Dedifferentiated amniotic fluid mesenchymal stem cell (primary cell): ENCODE results near the gene ACSL4.
"Not testable (repeated sequence)": the region's sequence is repeated elsewhere in the genome, so short reads cannot be mapped to it uniquely, and the experiment has no call there.

Experiments
- DNase-seq: peaks from one replicate; pipeline ENCODE4 v3.0.0-alpha.2; 2016; ENCODE audit errors: extremely low spot score

Gene ACSL4

DNA sequence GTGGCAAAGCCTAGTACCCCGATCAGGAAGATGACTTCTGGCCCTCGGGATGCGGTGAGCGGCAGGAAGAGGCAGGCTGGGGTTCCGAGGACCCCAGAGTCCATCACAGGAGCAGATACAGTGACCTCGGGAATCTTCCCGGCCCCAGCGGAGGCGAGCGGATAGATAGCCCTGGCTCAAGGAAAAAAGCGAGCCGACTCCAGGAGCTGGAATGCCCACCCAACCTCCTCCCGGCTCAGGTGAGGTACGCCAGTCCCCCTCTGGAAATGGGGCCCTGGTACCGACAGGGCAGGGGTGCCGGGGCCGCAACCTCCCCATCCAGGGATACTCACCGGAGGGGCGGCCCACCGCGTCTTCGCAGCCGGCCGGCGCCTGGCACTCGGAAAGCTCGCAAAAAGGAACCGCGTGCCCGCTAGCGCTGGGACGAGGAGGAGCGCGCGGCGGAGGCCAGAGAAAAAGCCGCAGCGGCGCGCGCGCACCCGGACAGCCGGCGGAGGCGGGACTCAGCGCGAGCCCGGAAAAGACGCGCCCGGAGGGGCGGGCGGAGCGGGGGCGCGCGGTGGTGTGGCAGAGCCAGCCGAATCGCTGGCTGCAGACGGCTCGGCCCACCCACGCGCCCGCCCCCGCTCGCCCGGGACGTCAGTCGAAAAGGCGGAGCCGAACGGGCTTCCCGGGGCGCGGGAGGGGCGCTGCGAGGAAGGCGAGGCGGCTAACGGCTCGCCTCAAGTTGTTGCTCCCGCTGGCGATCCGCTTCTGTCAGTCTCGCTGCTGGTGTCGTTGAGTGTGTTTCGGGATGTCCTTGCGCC, at the start of gene ACSL4:
ACSL4 (minus strand) TSS at position 451 of the 806 bp plus-strand sequence. CDS start 49,894 bp downstream, outside the sequence.
- peak; percentile 56 for DNase-seq

DNA sequence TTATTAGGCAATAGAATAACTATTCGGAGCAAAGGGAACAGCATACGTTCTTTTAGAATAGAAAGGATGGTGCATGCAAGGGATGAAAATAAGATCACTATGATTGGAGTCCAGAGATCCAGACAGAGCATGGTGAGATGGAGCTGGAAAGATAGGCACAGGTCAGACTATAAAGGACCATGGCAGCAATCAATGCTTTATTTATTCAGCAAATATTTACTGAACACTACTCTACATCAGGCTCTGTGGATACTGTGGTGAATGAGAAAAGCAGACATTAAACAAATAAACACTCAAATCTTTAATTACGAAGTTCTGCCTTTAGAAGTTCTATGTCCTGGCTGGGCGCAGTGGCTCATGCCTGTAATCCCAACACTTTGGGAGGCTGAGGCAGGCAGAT, 44.7 kb upstream of the ACSL4 start:
- DNase-seq: no peak

DNA sequence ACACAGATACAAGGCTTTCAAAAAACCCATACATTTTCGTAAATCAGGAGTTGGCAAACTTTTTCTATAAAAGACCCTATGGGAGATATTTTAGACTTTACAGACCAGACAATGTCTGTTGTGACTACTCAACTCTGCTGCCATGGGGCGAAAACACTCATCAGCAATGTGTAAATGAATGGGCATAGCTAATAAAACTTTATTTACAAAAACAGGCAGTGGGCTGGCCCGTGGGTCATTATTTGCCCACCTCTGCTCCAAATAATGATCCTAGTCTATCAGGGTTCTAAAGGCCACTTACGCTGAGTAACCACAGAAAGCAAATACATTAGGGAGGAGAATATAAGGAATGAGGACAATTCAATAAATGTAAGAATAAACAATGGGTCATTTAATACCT, 43.9 kb upstream of the ACSL4 start:
- DNase-seq: no peak

DNA sequence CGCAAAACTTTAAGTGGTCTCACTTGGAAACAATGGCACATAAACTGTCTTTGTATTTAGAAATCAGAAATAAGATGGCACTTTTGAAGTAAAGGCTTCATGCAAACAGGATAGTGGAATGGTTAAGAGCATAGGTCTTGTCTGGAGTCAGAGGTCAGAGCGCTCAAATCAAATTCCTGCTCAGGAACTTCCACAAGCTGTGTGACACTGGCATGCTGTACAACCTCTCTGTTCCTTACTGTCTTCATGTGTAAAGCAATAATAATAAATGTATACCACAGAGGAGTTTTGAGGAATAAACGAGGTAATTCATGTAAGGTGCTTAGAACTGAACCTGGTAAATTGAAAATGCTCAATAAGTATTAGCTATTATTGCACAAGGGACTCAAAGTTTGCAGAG, 43.4 kb upstream of the ACSL4 start:
- no peak for DNase-seq

DNA sequence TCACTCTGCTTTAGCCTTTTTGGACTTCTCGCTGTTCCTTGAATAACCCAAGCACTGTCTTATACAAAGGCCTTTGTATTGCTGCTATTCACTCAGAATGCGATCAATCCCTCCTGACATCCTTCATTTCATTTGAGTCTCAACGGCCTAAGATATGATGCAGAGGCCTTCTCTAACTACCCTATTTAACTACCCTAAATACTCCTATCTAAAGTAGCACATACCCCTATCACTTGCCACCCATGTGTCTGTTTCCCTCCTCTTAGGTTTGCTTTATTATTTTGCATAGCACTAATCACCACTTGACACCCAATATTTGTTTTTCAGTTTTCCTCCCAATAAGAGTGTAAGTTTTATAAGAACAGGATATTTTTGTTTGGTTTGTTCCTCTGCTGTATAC, 42.3 kb upstream of the ACSL4 start:
- DNase-seq: no peak

DNA sequence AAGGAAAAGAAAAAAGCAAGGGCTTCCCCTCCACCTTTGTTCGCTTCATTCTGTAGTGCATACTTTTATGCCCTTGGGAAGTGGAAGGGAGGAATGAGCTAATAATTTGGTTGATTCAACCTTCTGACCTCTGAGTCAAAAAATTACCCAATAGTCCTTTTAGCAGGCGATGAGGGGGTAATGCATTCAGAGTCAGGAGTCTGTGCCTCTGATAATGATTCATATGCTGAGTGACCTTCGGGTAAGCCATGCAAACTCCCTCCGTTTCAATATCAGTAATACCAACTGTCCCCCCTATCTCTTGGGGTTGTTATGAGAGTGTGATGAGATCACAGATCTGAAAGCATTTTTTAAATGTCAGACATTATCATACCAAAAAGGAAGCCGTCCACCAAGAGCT, 41.6 kb upstream of the ACSL4 start:
- DNase-seq: no peak

DNA sequence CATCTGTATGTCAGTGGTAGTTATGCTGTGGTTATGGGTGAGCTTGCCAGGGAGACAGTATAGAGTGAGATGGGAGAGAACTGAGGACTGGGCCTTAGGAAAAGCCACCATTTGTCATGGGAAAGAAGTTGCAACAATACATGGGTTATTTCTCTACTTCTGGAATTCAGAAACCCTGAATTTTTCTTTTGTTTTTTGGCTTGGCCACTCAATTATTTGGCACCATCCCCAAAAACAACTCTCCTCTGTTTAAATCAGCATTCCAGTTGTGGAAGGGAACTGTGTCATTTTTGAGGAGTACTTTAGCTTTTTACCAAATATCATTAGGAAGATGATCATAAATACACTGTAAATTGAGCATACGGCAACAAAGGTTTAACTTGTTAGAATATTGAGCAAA, 41.1 kb upstream of the ACSL4 start:
- DNase-seq: no peak

DNA sequence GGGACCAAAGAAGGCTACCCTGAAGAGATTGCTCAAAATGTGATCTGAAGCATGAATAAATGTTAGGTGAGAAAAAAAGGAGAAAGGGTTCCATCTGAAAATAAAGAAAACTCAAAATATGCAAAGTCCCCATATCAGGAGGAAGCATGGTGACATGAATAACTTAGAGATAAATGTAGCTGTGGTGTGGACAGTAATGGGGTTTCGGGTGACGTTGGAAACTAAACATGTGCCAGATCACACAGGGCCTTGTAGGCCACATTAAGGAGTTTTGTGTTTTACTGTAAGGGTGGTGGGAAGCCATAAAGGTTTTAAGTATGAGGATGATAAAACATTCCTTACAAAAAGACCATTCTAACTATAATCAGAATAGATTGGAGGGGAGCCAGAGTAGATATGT, 40.3 kb upstream of the ACSL4 start:
- no peak for DNase-seq

DNA sequence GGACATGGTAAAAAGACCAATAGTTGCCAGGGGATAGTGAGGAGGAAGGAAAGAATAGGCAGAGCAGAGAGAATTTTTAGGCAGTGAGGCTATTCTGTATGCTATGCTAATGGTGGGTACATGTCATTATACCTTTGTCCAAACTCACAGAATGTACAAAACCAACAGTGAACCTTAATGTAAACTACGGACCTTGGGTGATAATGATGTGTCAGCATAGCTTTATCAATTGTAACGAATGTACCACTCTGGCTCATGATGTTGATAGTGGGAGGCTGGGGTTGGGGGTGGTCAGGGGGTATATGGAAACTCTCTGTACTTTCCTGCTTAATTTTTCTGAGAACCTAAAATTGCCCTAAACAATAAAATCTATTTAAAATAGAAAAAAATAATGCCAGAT, 37.7 kb upstream of the ACSL4 start:
- DNase-seq: no peak

DNA sequence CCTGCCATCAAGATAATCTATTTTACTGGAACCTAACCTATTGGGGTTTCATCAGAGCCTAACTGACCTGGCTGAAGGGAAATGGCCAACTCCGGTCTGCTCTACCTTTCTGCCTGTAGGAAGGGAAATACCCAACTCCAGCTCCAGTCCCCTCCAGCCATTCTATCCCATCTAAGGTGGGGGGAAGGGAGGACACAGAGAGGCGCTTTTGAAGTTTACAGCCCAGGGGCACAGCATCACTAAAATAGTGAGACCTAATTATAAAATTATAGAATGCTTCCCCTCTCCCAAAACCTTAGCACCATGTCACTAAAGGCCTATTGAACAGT, 27.8 kb upstream of the ACSL4 start:
- DNase-seq: no peak

DNA sequence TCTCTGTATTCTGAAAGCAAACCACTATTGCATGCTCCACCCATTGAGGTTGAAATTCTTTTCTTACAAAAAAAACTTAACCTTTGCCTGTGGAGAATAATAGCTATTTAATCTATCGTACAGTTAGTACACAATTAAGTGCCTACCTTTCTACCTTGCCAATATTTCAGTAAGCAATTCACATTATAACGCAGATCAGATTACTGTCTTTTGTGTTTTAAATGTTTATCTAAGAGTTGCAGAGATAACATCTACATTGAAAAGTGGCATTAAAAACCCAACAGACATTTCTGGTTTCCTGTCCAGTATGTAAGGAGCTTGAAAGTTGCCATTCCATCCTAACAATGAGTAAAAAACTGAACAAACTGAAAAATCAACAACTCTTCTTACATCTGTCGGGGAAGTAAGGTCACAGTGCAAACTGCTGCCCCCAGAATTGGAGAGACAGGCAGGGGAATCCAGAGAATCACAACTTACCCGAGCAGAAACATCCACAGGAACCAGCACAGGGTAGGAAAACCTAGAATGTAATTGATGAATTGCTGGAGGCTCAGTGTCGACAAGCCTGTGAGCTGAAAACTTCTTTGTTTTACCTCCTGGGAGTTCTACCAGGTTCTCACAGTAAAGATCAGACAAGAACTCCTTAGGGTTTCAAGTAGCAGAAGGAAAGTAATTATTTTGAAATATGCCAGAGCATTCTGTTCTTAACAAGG, 27.3 kb upstream of the ACSL4 start:
- DNase-seq: no peak

DNA sequence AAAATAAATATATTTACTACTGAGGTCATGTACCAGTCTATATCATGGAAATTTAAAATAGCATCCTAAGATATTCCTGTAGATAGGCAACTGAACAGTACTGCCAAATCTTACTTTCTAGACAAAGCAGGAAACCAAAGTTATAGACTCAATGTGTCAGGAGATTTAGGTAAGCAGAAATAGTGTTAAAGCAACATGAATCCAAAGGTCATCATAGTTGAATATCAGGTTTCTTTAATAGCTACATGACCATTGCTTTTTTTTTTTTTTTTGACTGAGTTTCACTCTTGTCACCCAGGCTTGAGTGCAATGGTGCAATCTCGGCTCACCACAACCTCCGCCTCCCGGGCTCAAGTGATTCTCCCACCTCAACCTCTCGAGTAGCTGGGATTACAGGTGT, 20.2 kb upstream of the ACSL4 start:
- DNase-seq: no peak

DNA sequence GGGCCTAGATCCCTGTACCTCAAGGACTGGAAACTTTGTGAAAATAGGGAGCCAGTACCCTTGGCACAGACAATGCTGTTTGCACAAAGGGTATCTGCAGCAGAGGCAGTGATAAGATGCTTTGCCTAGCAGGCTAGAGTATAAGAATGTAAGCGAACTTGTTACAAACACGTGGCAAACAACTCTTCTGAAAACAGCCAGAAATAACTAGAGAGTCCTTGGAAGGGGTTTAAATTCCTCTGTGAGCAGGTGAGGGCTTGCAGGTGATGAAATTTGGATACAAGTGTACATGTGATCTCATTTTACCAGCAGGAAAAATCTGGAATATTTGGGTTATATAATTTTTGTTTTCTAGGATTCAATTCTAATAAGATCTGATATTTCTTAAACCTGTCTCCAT, 18.6 kb upstream of the ACSL4 start:
- no peak for DNase-seq

DNA sequence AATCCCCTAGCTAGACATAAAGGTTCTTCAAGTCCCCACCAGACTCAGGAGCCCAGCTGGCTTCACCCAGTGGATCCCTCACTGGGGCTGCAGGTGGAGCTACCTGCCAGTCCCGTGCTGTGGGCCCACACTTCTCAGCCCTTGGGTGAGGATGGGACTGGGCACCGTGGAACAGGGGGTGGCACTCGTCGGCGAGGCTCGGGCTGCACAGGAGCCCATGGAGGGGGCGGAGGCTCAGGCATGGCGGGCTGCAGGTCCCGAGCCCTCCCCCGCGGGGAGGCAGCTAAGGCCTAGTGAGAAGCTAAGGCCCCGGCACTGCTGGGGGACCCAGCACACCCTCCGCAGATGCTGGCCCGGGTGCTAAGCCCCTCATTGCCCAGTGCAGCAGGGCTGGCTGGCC, 16.1 kb upstream of the ACSL4 start:
- no peak for DNase-seq

DNA sequence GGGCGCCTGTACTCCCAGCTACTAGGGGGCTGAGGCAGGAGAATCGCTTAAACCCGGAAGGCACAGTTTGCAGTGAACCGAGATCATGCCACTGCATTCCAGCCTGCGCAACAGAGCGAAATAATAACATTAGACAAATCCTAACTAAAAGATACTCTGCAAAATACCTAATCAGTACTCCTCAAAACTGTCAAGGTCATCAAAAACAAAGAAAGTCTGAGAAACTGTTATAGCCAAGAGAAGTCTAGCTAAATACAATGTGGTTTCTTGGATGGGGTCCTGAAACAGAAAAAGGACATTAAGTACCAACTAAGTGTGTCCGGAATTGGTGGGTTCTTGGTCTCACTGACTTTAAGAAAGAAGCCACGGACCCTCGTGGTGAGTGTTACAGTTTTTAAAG, 14.6 kb upstream of the ACSL4 start:
- DNase-seq: no peak

DNA sequence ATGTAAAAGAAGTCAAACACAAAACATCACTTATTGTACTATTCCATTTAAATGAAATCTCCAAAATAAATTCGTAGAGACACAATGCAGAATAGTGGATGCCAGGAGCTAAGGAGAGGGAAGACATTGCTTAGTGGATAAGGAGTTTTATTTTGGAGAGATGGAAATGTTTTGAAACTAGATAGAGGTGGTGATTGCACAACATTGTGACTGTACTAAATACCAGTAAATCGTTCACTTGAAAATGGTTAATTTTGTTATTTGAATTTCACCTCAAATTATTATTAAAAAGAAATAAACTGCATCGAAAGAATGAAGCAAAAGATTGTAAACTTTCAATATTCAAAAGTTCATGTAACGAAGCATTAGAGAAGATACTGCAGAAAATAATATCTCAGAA, 9.7 kb upstream of the ACSL4 start:
- no peak for DNase-seq

DNA sequence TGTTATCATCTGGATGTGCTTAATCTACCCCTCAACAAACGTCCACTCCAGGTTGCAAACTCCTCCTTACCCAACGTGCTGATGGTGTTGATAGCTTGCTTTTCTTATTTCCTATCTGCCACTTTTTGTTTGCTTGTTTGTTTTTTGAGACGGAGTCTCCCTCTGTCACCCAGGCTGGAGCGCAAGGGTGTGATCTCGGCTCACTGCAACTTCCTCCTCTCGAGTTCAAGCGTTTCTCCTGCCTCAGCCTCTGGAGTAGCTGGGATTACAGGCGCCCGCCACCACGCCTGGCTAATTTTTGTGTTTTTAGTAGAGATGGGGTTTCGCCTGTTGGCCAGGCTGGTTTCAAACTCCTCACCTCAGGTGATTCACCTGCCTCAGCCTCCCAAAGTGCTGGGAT, 7.8 kb upstream of the ACSL4 start:
- DNase-seq: not testable (repeated sequence)

DNA sequence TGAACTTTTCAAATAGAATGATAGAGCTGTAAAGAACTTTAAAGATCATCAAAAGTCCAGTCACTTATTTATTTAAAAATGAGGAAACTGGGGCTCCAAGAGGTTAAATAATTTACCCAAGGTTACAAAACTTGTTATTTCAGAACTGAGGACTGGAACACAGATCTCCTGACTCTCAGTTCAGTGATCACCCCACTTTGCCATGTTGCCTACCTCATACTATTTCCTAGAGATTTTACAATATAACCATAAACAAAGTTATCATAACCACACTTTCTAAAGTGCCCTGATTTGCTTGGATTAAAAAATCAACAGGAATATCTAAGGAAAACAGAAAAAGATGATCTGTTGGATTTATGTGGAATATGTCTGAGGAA, 7.4 kb upstream of the ACSL4 start:
- DNase-seq: no peak

DNA sequence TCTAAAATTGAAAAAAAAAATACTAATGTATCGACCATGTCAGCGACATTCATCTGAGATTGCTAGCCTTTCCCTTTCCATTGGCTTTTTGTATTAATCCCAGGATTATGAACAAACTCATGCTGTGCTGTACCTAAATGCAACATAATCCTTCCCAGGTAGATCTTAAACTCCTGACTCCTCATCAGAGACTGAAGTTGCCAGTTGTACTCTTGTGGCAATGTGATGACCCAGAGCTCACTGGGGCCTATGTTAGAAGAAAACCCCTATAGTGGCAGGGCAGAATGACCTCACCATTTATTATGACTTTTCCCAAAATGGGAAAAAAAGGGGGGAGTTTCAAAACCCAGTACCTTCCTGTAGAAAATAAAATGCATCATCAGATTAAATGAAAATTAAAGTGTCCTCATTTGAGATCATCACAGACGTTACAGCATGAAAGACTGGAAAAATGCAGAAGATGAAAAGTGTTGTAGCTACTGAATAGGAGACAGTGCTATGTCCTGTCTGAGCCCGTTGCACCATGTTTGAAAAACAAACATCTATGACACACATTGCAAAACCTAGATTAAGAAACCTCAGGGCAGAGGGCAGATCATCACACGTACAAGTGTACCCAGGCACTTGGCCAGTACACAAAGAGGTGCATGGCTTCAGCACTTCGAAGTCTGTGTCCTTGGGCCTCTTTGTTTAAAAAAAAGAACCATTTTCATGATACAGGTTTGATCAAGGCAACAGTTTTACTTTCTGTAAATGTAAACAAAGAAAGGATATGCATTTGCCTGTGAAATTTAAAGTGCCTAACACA, 6.8 kb upstream of the ACSL4 start:
- DNase-seq: no peak

DNA sequence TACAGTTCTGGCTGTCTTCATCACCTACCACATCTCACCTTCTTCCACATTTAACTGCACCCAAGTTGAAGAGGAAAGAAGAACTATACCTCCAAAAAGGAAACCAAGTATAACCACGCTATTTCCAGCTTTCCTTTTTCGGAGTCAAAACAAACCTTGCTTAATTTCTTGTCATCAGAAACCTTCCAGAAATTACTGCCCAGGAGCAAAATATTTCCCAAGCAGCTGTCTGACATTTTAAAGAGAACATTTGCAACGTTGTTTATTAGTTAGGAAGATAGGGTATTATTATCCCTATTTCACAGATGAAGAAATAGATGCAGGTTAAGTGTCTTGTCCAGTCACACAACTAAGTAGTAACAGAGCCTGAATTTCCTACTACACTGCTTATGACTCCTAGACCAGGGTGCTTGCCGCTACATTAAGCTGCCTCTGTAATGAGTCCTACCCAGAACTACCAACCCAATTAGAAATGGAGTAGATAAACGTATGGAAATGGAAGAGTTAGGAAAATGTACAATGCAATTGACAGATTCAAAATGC, 2.2 kb upstream of the ACSL4 start:
- DNase-seq: no peak

DNA sequence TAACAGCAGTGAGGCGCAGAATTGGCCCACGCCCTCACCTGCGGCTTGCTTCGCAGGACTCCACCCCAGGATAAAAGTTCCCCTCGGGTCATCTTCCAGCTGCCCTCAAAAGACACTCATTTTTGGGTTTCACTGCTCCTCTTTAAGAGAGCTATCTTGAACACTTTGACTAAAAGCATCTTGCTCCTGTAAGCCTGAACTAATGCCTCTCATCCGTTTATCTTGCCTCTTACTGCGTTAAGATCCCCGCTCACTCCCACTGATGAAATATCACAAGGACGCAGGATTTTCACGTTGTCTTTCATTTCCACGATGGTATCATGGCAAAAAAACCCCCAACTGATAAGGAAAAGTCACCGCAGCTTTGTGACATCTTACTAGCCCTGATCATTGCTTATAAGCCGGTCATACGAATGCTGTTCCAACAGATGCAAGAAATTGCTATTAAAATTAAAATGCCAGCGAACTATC, 591 bp upstream of the ACSL4 start:
- no peak for DNase-seq

DNA sequence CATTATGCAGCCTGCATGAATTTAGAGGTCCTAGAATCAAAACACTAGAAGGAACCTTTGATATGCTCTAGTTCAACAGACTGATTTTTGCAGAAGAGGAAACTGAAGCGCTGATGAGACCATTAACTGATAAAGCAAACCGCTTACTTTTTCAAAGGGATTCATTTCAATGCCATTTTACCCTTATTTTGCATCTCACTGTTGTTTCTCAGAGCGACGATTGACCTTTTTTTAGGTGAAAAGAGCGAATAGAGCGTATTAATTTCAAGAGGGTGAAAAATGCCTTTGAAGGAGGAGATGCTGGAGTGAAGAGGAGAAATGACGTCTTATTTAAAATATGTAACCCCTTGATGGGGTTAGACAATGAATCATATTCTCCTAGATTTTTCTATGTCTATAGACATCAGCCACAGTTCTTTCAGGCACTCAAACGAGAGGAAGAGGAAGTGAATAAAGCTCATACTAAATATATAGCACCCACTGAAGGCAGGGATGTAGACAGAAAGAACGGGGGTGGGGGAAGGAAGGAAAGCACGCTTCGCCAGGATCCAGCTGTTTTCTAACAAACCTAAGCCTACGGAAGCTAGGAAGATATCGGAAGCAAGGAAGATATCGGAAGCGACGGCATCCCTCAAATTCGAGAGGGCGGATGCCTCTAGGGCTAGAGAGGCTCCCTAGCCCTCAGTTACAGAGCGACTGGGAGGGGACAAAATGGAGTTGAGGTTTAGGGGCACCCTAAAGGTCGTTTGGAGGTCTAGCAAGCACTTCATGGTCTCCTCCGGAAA, 848 bp downstream of the ACSL4 start:
- no peak for DNase-seq
